HCT116 (cell line): ENCODE results near the gene F11R. TPM values are rescaled to one million over a fixed set of nuclear protein-coding genes. Genes with fewer than 3 reads are reported as not detected.
"Not testable (repeated sequence)": the region's sequence is repeated elsewhere in the genome, so short reads cannot be mapped to it uniquely, and the experiment has no call there.

Experiments used
- ATAC-seq: fragments of 200-7000 bp; cut with Tn5 transposase; 2 replicates; pipeline ENCODE4 v1.9.1; 2020; ENCODE audit warnings: mild to moderate bottlenecking, moderate library complexity
- BruUV-seq: library from RNA; stranded (reverse); fragments of 400-500 nt; replicated peaks from 2 replicates; lab custom pipeline; 2021; lab: Mats Ljungman, UMichigan
- CTCF ChIA-PET: fragments of 300-600 bp; sonication (Branson Sonifier 250); formaldehyde crosslinking; loops from one replicate; lab custom pipeline; 2021; ENCODE audit warnings: antibody characterized with exemption; lab: Charles Lee
- POLR2A ChIA-PET: fragments of 300-600, 350-600 bp; sonication (Branson Sonifier 250); formaldehyde crosslinking; loops from one replicate; lab custom pipeline; 2021; ENCODE audit warnings: antibody characterized with exemption; lab: Charles Lee
- RAD21 ChIA-PET, 2 experiments: fragments of 300-600 bp; sonication (Branson Sonifier 250); formaldehyde crosslinking; loops; one replicate each; lab custom pipeline; 2023; ENCODE audit warnings: low total read pairs in 2 of 2; ENCODE audit not compliant: uncharacterized antibody in 2 of 2, unreplicated experiment in 2 of 2, low non-redundant PET in 1 of 2; lab: Charles Lee
- DNase-seq: peaks from one replicate; pipeline ENCODE4 v3.0.0-alpha.2; 2010; ENCODE audit warnings: low read depth, low spot score
- H2AFZ ChIP-seq: fragments of 200-600 bp; shearing (Covaris generic), sonication (generic); 2 replicates; pipeline ENCODE4 v1.6.1; 2017; ENCODE audit warnings: low read depth, mixed run types, mixed read lengths, antibody characterized with exemption, low read length; ENCODE audit not compliant: poor library complexity, severe bottlenecking
- H3K27ac ChIP-seq: 2 replicates; pipeline ENCODE4 v1.5.1; 2012; ENCODE audit warnings: low read depth, low read length
- H3K27me3 ChIP-seq: fragments of 200-600 bp; sonication (generic); 2 replicates; pipeline ENCODE4 v1.6.1; 2016; ENCODE audit warnings: mixed run types, low read length, mixed read lengths; ENCODE audit not compliant: insufficient read depth
- H3K36me3 ChIP-seq, 2 experiments: fragments of 200-500 bp in 1 of 2; fragments of 200-600 bp in 1 of 2; sonication (Bioruptor generic) in 1 of 2; sonication (generic) in 1 of 2; 2 replicates each; pipeline versions ENCODE4 v1.5.1 to v1.6.1; 2014 to 2016; ENCODE audit warnings: low read length in 2 of 2, inconsistent platforms in 1 of 2, mixed read lengths in 1 of 2, mixed run types in 1 of 2; ENCODE audit not compliant: insufficient read depth in 2 of 2, control insufficient read depth in 1 of 2
- H3K4me1 ChIP-seq, 2 experiments: fragments of 200-600 bp in 1 of 2; sonication (generic) in 1 of 2; 2 replicates each; pipeline versions ENCODE4 v1.5.1 to v1.6.1; 2012 to 2017; ENCODE audit warnings: low read length in 2 of 2, inconsistent platforms in 1 of 2, mild to moderate bottlenecking in 1 of 2, mixed read lengths in 1 of 2, mixed run types in 1 of 2, moderate library complexity in 1 of 2; ENCODE audit not compliant: insufficient read depth in 2 of 2, control insufficient read depth in 1 of 2
- H3K4me2 ChIP-seq: fragments of 200-600 bp; sonication (generic); 2 replicates; pipeline ENCODE4 v1.6.1; 2017; ENCODE audit warnings: mixed run types, low read length, mixed read lengths
- H3K4me3 ChIP-seq, 2 experiments: fragments of 200-600 bp in 1 of 2; sonication (generic) in 1 of 2; replicated peaks in 1 of 2; 2 replicates each; pipeline ENCODE4 v1.5.1; 2011 to 2016; ENCODE audit warnings: low read length in 2 of 2, control low read depth in 1 of 2, low read depth in 1 of 2, mild to moderate bottlenecking in 1 of 2, mixed read lengths in 1 of 2, mixed run types in 1 of 2
- H3K79me2 ChIP-seq: fragments of 200-600 bp; sonication (generic); 2 replicates; pipeline ENCODE4 v1.6.1; 2017; ENCODE audit warnings: mild to moderate bottlenecking, mixed run types, low read length, moderate library complexity, mixed read lengths; ENCODE audit not compliant: insufficient read depth
- H3K9ac ChIP-seq: fragments of 200-600 bp; sonication (generic); 2 replicates; pipeline ENCODE4 v1.6.1; 2016; ENCODE audit warnings: low read length, mixed read lengths
- H3K9me2 ChIP-seq: fragments of 200-600 bp; sonication (generic), shearing (Covaris generic); 2 replicates; pipeline ENCODE4 v1.6.1; 2017; ENCODE audit warnings: mixed run types, mild to moderate bottlenecking, moderate library complexity; ENCODE audit not compliant: insufficient read depth
- H3K9me3 ChIP-seq, 2 experiments: fragments of 200-500 bp in 1 of 2; fragments of 200-600 bp in 1 of 2; sonication (Bioruptor generic) in 1 of 2; sonication (generic) in 1 of 2; 2 replicates each; pipeline ENCODE4 v1.6.1; 2014 to 2017; ENCODE audit warnings: low read length in 2 of 2, mixed read lengths in 2 of 2, inconsistent platforms in 1 of 2, low read depth in 1 of 2, mild to moderate bottlenecking in 1 of 2, mixed run types in 1 of 2, moderate library complexity in 1 of 2; ENCODE audit not compliant: control insufficient read depth in 1 of 2, insufficient read depth in 1 of 2
- H4K20me1 ChIP-seq: fragments of 200-600 bp; sonication (generic), shearing (Covaris generic); 2 replicates; pipeline ENCODE4 v1.6.1; 2017; ENCODE audit warnings: mixed run types, mild to moderate bottlenecking, moderate library complexity; ENCODE audit not compliant: insufficient read depth
- ELF1 ChIP-seq: IDR thresholded peaks from 2 replicates; pipeline ENCODE4 v1.6.1; 2012; ENCODE audit warnings: low read depth, borderline replicate concordance
- EZH2phosphoT487 ChIP-seq: fragments of 200-600 bp; IDR thresholded peaks from 2 replicates; pipeline ENCODE4 v1.6.1; 2018; ENCODE audit warnings: antibody characterized with exemption, borderline replicate concordance
- SIN3A ChIP-seq: IDR thresholded peaks from 2 replicates; pipeline ENCODE4 v1.6.1; 2012; ENCODE audit warnings: low read depth
- SP1 ChIP-seq: IDR thresholded peaks from 2 replicates; pipeline ENCODE4 v1.6.1; 2012; ENCODE audit warnings: low read depth
- TCF7L2 ChIP-seq: IDR thresholded peaks from 2 replicates; pipeline ENCODE4 v1.7.0; 2011; ENCODE audit warnings: borderline replicate concordance, inconsistent platforms; ENCODE audit not compliant: insufficient read depth, insufficient read length; ENCODE audit errors: extremely low read depth
- ZNF274 ChIP-seq: fragments of 200-500 bp; sonication (Bioruptor generic); IDR thresholded peaks from 2 replicates; pipeline ENCODE4 v1.6.1; 2014; ENCODE audit warnings: mild to moderate bottlenecking, low read depth, low read length, inconsistent platforms
- intact Hi-C: fragments of 100-400 bp; cut with micrococcal nuclease; formaldehyde crosslinking; loops from 2 replicates; pipeline ENCODE4 v1.10.0; 2022
- total RNA-seq: library from RNA; stranded (reverse); gene quantifications from one replicate; pipeline ENCODE4 v1.2.1, GENCODE V29; 2021; ENCODE audit not compliant: unreplicated experiment

The F11R gene
- total RNA-seq, 1 experiment from 2014 or later = 86.7 TPM

- ChIA-PET RAD21 (no interaction called here), POLR2A (interaction anchor here (0.9 to 1.2 kb wide), 2 partner anchors 20 to 23 kb away, joined by 3 read pairs; partner anchors contain the start of gene TSTD1), CTCF (no interaction called here)
- BruUV-seq = no TSS peak
- no peak overlapping the region for H3K4me2 ChIP-seq
- H3K9ac ChIP-seq = no peak overlapping the region
- H3K4me1 ChIP-seq = peaks cover 18 to 48% of the 10 kb centered on the region in 2 experiments
- intact Hi-C loops = no loop called here
- H3K27ac ChIP-seq = no peak overlapping the region
- TF ChIP-seq ZNF274 = no peak
- no peak overlapping the region for H2AFZ ChIP-seq
- no peaks in the 10 kb centered on the region for H3K9me3 ChIP-seq
- H4K20me1 ChIP-seq = 0 out of 2 replicates have a peak, but pooled peaks cover 5% of the 10 kb centered on the region
- H3K36me3 ChIP-seq = peaks cover 0 to 2% of the 10 kb centered on the region in 2 experiments; a peak in 2 of 4 replicates
- no peak for DNase-seq
- no peak for ATAC-seq
- no peaks in the 10 kb centered on the region for H3K9me2 ChIP-seq
- no peaks in the 10 kb centered on the region for H3K27me3 ChIP-seq
- H3K79me2 ChIP-seq = peaks cover 62% of the 10 kb centered on the region
- H3K4me3 ChIP-seq = no peak overlapping the region
Measured at GRCh38 chr1:161018631-161018930, 2.4 kb downstream of the F11R start.

GRCh38 chr1:161017756-161018630 lies 3.0 kb downstream of the F11R start:
- Histone ChIP-seq H3K4me3 (no peak overlapping the region), H3K27ac (no peak overlapping the region), H3K27me3 (no peaks in the 10 kb centered on the region), H3K79me2 (peaks cover 68% of the 10 kb centered on the region), H3K4me1 (peaks cover 17 to 53% of the 10 kb centered on the region in 2 experiments), H3K36me3 (peaks cover 0 to 2% of the 10 kb centered on the region in 2 experiments; a peak in 2 of 4 replicates), H3K9ac (no peak overlapping the region), H4K20me1 (0 out of 2 replicates have a peak, but pooled peaks cover 5% of the 10 kb centered on the region), H3K9me2 (no peaks in the 10 kb centered on the region), H3K9me3 (no peaks in the 10 kb centered on the region), H3K4me2 (no peak overlapping the region), H2AFZ (no peak overlapping the region)
- RAD21 ChIA-PET = no interaction called here
- TF ChIP-seq TCF7L2 (no peak), ELF1 (no peak), SP1 (no peak), EZH2phosphoT487 (no peak), ZNF274 (no peak), SIN3A (no peak)
- no TSS peak for BruUV-seq
- intact Hi-C loops = no loop called here
- CTCF ChIA-PET = no interaction called here
- DNase-seq (no peak), ATAC-seq (no peak)
- POLR2A ChIA-PET = interaction anchor here (0.9 to 1.2 kb wide), 2 partner anchors 21 to 22 kb away, joined by 3 read pairs; partner anchors contain the start of gene TSTD1

GRCh38 chr1:161017181-161017580 lies 3.8 kb downstream of the F11R start:
- peaks cover 75% of the 10 kb centered on the region for H3K79me2 ChIP-seq
- intact Hi-C loops, H3K27ac ChIP-seq: not testable (repeated sequence)

More at GRCh38 chr1:161017181-161017580, 3.8 kb downstream of the F11R start:
- DNase-seq, H3K9me2 ChIP-seq, POLR2A ChIA-PET, H3K4me3 ChIP-seq, RAD21 ChIA-PET, H3K36me3 ChIP-seq, BruUV-seq, CTCF ChIA-PET, ATAC-seq, H2AFZ ChIP-seq, H3K9me3 ChIP-seq, H4K20me1 ChIP-seq, H3K27me3 ChIP-seq, H3K9ac ChIP-seq, H3K4me2 ChIP-seq: not testable (repeated sequence)
- H3K4me1 ChIP-seq = peaks cover 9 to 46% of the 10 kb centered on the region in 2 experiments
